GM19025 (cell line): ENCODE data around the gene ARHGAP22.

Experiments used
- ATAC-seq: cut with Tn5 transposase; IDR thresholded peaks from one replicate; pipeline ENCODE4 v1.9.1; 2021; ENCODE audit warnings: mild to moderate bottlenecking, low read depth, moderate library complexity; ENCODE audit not compliant: unreplicated experiment

The ARHGAP22 gene

GRCh38 chr10:48412933-48413332 lies 191.9 kb downstream of the ARHGAP22 start:
- ATAC-seq = no peak

DNA sequence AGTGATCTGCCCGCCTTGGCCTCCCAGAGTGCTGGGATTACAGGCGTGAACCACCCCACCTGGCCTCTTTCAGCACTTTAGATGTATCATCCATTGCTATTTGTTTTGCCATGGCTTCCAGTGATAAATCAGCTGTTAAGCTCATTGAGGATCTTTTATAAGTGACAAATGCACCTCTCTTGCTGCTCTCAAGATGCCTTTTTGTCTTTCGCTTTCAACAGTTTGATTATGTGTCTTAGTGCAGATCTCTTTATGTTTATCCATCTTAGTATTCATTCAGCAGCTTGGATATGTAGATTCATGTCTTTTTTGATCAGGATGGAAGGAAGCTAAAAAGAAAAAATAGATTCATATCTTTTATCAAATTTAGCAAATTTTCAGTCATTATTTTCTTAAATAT lies 192.8 kb downstream of the ARHGAP22 start:
- ATAC-seq = no peak

DNA sequence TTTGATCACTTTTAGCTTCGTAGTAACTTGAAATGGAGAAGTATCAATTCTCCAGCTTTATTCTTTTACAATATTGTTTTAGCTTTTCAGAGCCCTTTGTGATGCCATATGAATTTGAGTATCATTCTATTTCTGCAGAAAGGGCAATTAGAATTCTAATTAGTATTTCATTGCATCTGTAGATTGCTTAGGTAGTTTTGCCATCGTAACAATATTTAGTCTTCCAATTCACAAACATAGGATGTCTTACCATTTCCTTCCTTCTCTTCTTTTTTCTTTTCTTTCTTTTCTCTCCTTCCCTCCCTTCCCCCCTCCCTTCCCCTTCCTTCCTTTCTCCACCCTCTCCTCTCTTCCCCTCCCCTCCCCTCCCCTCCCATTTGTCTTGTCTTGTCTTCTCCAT lies 193.4 kb downstream of the ARHGAP22 start:
- ATAC-seq = no peak

- ATAC-seq = no peak
Observed at GRCh38 chr10:48410503-48410902, 194.4 kb downstream of the ARHGAP22 start.

GRCh38 chr10:48406658-48407057 lies 198.2 kb downstream of the ARHGAP22 start:
- no peak for ATAC-seq

- no peak for ATAC-seq
Observed at GRCh38 chr10:48406204-48406603, 198.7 kb downstream of the ARHGAP22 start.

DNA sequence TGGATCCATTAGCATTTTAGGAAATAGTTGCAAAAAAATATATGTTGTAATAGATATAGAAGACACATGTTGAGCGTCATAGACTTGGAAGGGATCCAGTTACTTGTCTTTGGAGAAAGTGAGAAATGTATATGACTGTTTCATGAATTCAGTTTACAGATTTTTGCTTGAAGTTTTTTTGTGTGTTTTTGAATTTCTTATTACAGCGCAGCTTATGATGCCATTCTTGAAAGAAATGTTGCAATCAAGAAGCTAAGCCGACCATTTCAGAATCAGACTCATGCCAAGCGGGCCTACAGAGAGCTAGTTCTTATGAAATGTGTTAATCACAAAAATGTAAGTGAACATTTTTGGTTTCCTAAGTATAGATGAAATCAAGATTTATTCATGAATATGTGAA lies 200.2 kb downstream of the ARHGAP22 start:
- no peak for ATAC-seq

DNA sequence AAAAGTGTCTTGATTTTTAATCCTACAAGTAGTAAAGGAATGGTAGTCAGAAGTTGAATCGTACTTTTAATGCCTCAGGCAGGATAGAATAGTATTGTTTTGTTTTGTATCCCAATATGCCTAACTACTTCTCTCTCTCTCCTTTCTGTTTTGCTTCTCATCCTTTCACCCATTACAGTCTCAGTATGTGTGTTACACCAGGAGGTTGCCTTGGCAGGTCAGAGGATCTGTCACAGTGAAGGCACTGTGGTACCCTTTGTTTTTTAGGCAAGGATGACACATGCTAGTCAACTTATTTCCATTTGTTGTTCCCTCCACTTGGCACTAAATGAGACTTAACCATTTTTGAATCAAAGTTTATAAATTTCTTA lies 204.0 kb downstream of the ARHGAP22 start:
- no peak for ATAC-seq

- ATAC-seq = no peak
Observed at GRCh38 chr10:48400129-48400849, 204.6 kb downstream of the ARHGAP22 start.

DNA sequence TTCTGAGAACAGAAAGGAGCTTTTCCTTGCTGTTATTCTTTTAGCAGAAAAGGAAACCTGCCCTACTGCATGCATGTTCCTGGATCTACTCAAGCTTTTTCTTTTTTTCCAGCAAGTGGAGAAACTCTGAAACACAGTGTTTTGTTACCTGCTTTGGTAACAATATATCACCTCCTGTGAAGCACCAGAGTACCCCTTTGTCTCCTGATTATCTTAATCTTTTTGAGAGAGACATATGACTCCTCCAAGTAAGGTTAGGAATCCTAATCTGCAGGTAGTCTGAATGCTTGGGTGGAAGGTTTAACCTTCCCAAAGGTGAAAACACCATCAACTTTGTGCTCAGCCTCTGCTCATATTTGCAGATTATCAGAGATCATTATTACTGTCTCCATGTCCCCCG lies 205.3 kb downstream of the ARHGAP22 start:
- no peak for ATAC-seq

- ATAC-seq = no peak
Observed at GRCh38 chr10:48399056-48399541, 205.8 kb downstream of the ARHGAP22 start.

DNA sequence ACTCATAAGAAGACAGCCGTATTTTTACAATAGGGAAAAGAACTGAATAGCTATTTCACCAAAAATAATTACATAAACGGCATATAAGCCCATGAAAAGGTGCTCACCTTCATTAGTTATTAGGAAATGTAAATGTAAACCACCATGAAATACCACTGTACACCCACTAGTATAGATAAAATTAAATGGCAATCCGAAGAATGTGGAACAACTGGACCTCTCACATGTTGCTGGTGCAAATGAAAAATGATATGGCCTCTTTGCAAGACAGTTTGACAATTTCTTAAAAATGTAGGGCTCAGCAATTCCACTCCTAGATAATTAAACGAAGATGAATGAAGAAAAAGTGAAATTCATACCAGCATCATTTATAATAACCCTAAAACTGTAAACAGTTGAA lies 206.6 kb downstream of the ARHGAP22 start:
- no peak for ATAC-seq
